KMS-11 (cell line): ENCODE measurements around the gene SCFD1.
"Not testable (repeated sequence)": the region's sequence is repeated elsewhere in the genome, so short reads cannot be mapped to it uniquely, and the experiment has no call there.

Experiments
- H2AFZ ChIP-seq: fragments of 200-600 bp; sonication (generic); 2 replicates; pipeline ENCODE4 v1.6.1; 2016; ENCODE audit warnings: antibody characterized with exemption, mixed run types, low read depth
- H3K27ac ChIP-seq: fragments of 200-600 bp; sonication (generic); 2 replicates; pipeline ENCODE4 v1.6.1; 2016; ENCODE audit warnings: mild to moderate bottlenecking, mixed run types
- H3K27me3 ChIP-seq: fragments of 200-600 bp; sonication (generic); 2 replicates; pipeline ENCODE4 v1.6.1; 2017; ENCODE audit warnings: mild to moderate bottlenecking, low read depth, mixed run types, moderate library complexity; ENCODE audit not compliant: insufficient read depth
- H3K36me3 ChIP-seq: fragments of 200-600 bp; sonication (generic); 2 replicates; pipeline ENCODE4 v1.6.1; 2017; ENCODE audit warnings: mild to moderate bottlenecking, mixed run types; ENCODE audit not compliant: insufficient read depth
- H3K4me1 ChIP-seq: fragments of 200-600 bp; sonication (generic); 2 replicates; pipeline ENCODE4 v1.6.1; 2016; ENCODE audit warnings: mild to moderate bottlenecking, low read depth, mixed run types; ENCODE audit not compliant: poor library complexity, severe bottlenecking
- H3K4me2 ChIP-seq: fragments of 200-600 bp; sonication (generic); 2 replicates; pipeline ENCODE4 v1.7.0; 2016; ENCODE audit warnings: mild to moderate bottlenecking, mixed run types
- H3K4me3 ChIP-seq: fragments of 200-600 bp; sonication (generic); IDR thresholded peaks from 2 replicates; pipeline ENCODE4 v1.6.1; 2017; ENCODE audit warnings: low read depth, low read length, mixed read lengths; ENCODE audit not compliant: insufficient read depth
- H3K79me2 ChIP-seq: fragments of 200-600 bp; sonication (generic); 2 replicates; pipeline ENCODE4 v1.6.1; 2016; ENCODE audit warnings: low read depth, mixed run types; ENCODE audit not compliant: insufficient read depth
- H3K9ac ChIP-seq: fragments of 200-600 bp; sonication (generic); 2 replicates; pipeline ENCODE4 v1.6.1; 2016; ENCODE audit warnings: mild to moderate bottlenecking, mixed run types
- H4K20me1 ChIP-seq: fragments of 200-600 bp; sonication (generic); 2 replicates; pipeline ENCODE4 v1.6.1; 2016; ENCODE audit warnings: mild to moderate bottlenecking, mixed run types; ENCODE audit not compliant: insufficient read depth
- TF ChIP-seq, protein P1 (sequence below): fragments of 200-600 bp; sonication (generic); conservative IDR thresholded peaks from 2 replicates; pipeline ENCODE4 v1.6.1; 2017; ENCODE audit warnings: low read depth, mild to moderate bottlenecking, antibody characterized with exemption, low read length, moderate library complexity, mixed read lengths

Gene SCFD1

DNA sequence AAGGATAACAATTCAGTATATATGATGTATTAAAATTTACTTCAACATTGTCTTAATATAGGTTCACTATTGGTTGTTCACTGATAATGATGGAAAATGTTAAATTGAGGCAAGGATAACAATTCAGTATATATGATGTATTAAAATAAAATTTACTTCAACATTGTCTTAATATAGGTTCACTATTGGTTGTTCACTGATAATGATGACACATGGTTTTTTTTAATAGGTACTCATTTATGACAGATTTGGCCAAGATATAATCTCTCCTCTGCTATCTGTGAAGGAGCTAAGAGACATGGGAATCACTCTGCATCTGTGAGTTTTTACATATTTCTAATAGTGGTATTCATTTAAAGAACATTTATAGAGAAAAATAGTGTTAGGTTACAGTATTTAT is 8.1 kb downstream of the SCFD1 start:
- H3K27me3 ChIP-seq = no peaks in the 10 kb centered on the region
- peaks cover 36% of the 10 kb centered on the region; the same call in 1 of the 2 replicates for H3K79me2 ChIP-seq
- H3K4me2 ChIP-seq = no peak overlapping the region
- H3K4me1 ChIP-seq = no peaks in the 10 kb centered on the region
- no peak overlapping the region for H3K27ac ChIP-seq
- no peak overlapping the region for H3K9ac ChIP-seq
- H4K20me1 ChIP-seq = 0 out of 2 replicates have a peak, but pooled peaks cover 6% of the 10 kb centered on the region
- no peaks in the 10 kb centered on the region for H3K36me3 ChIP-seq
- H2AFZ ChIP-seq = no peak overlapping the region
- TF ChIP-seq, protein P1, sequence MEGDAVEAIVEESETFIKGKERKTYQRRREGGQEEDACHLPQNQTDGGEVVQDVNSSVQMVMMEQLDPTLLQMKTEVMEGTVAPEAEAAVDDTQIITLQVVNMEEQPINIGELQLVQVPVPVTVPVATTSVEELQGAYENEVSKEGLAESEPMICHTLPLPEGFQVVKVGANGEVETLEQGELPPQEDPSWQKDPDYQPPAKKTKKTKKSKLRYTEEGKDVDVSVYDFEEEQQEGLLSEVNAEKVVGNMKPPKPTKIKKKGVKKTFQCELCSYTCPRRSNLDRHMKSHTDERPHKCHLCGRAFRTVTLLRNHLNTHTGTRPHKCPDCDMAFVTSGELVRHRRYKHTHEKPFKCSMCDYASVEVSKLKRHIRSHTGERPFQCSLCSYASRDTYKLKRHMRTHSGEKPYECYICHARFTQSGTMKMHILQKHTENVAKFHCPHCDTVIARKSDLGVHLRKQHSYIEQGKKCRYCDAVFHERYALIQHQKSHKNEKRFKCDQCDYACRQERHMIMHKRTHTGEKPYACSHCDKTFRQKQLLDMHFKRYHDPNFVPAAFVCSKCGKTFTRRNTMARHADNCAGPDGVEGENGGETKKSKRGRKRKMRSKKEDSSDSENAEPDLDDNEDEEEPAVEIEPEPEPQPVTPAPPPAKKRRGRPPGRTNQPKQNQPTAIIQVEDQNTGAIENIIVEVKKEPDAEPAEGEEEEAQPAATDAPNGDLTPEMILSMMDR = no peak
- H3K4me3 ChIP-seq = no peak overlapping the region

- Histone ChIP-seq H3K36me3 (no peaks in the 10 kb centered on the region), H3K9ac (no peak overlapping the region), H4K20me1 (no peaks in the 10 kb centered on the region), H3K27me3 (no peaks in the 10 kb centered on the region), H3K4me1 (no peaks in the 10 kb centered on the region), H3K79me2 (peaks cover 17% of the 10 kb centered on the region; the same call in 1 of the 2 replicates), H2AFZ (no peak overlapping the region), H3K4me3 (no peak overlapping the region), H3K27ac (no peak overlapping the region), H3K4me2 (no peak overlapping the region)
- TF ChIP-seq, protein P1 = no peak
Observed at GRCh38 chr14:30632730-30633129, 10.6 kb downstream of the SCFD1 start.

DNA sequence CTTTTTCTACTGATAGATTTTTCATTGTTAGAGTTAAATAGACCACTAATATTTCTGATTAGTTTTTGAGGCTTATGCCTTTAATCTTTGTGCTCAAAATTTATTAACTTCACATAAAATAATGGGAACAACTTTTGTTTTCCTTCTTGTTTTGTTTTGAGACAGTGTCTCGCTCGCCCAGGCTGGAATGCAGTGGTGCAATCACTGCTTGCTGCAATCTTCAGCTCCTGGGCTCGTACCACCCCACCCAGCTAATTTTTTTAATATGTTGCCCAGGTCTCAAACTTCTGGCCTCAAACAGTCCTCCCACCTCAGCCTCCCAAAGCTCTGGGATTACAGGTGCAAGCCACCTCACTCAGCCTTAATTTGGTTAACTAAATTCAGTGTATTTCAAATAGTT is 16.8 kb downstream of the SCFD1 start:
- Histone ChIP-seq H3K36me3 (no peaks in the 10 kb centered on the region), H3K27ac (no peak overlapping the region), H3K4me2 (no peak overlapping the region), H3K4me1 (no peaks in the 10 kb centered on the region), H3K27me3 (no peaks in the 10 kb centered on the region), H3K79me2 (no peaks in the 10 kb centered on the region), H3K4me3 (no peak overlapping the region), H3K9ac (no peak overlapping the region), H2AFZ (no peak overlapping the region), H4K20me1 (no peaks in the 10 kb centered on the region)
- TF ChIP-seq, protein P1 = no peak

DNA sequence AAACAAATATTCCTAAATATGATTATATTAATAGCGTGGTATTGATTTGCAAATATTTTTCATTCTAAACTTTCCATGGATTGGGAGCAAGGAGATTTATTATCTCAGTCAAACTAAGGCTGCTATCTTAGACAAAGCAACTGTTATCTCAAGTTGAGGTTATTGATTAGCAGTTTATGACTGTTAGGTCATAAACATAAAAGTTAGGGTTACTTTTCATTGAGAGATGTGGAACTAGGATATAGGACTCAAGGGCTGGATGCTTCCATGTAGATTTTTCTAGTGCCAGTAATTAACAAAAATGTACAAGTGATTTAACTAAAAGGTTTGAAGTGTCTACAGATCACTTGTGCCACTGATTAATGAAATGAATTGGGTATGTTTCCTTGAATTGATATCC is 19.1 kb downstream of the SCFD1 start:
- Histone ChIP-seq H2AFZ (no peak overlapping the region), H3K4me3 (no peak overlapping the region), H3K27ac (no peak overlapping the region), H3K36me3 (no peaks in the 10 kb centered on the region), H4K20me1 (no peaks in the 10 kb centered on the region), H3K79me2 (no peaks in the 10 kb centered on the region), H3K4me2 (no peak overlapping the region), H3K27me3 (no peaks in the 10 kb centered on the region), H3K9ac (no peak overlapping the region), H3K4me1 (peaks cover 4% of the 10 kb centered on the region)
- TF ChIP-seq, protein P1 = no peak

GRCh38 chr14:30644462-30644861 is 22.3 kb downstream of the SCFD1 start:
- not testable (repeated sequence) for H3K4me3 ChIP-seq, H3K27ac ChIP-seq, H3K36me3 ChIP-seq, H3K27me3 ChIP-seq, H3K9ac ChIP-seq, H3K79me2 ChIP-seq, H4K20me1 ChIP-seq, H2AFZ ChIP-seq, H3K4me2 ChIP-seq
- H3K4me1 ChIP-seq = peaks cover 36% of the 10 kb centered on the region
